GM12891 (cell line): Measurements from ENCODE around the gene ASF1B.

Experiments used
- POLR2A ChIP-seq: IDR thresholded peaks from 2 replicates; pipeline ENCODE4 v1.6.1; 2011; ENCODE audit warnings: low read depth, low read length, control low read depth
- POLR2AphosphoS5 ChIP-seq: IDR thresholded peaks from 2 replicates; pipeline ENCODE4 v1.6.1; 2011; ENCODE audit warnings: low read depth, low read length, control low read depth
- SPI1 ChIP-seq: IDR thresholded peaks from 2 replicates; pipeline ENCODE4 v1.6.1; 2011; ENCODE audit warnings: low read depth, low read length, control low read depth

- no peak for TF ChIP-seq POLR2A
- TF ChIP-seq POLR2AphosphoS5, result no peak
- no peak for TF ChIP-seq SPI1
These were observed 16.3 kb upstream of the ASF1B start for GRCh38 chr19:14152713-14153112.
